GM12878 (cell line): ENCODE data around the gene MYL3. TPM values are rescaled to one million over a fixed set of nuclear protein-coding genes. Genes with fewer than 3 reads are reported as not detected.
A peak's percentile ranks its signal among the peaks of the same experiment; 100 is the strongest.

Source experiments
- ATAC-seq: fragments of 200-7000 bp; cut with Tn5 transposase; 3 replicates; pipeline ENCODE4 v1.9.1; 2020; ENCODE audit warnings: mild to moderate bottlenecking, moderate library complexity
- BruUV-seq: library from RNA; stranded (reverse); fragments of 400-500 nt; replicated peaks from 2 replicates; lab custom pipeline; 2021; lab: Mats Ljungman, UMichigan
- CTCF ChIA-PET: fragments of 300-600 bp; sonication (Branson Sonifier 250); formaldehyde crosslinking; extraction: SDS; loops from one replicate; lab custom pipeline; 2021; ENCODE audit warnings: inconsistent platforms; lab: Yijun Ruan, JAX
- POLR2A ChIA-PET: fragments of 350-600 bp; formaldehyde crosslinking; extraction: SDS; loops from one replicate; lab custom pipeline; 2021; ENCODE audit warnings: inconsistent platforms; lab: Charles Lee
- RAD21 ChIA-PET: fragments of 300-600 bp; sonication (Branson Sonifier 250); formaldehyde crosslinking; loops from one replicate; lab custom pipeline; 2023; ENCODE audit warnings: antibody characterized with exemption; ENCODE audit not compliant: unreplicated experiment; lab: Charles Lee
- SMC1A ChIA-PET: fragments of 300-600 bp; sonication (Branson Sonifier 250); formaldehyde crosslinking; loops from one replicate; lab custom pipeline; 2023; ENCODE audit not compliant: unreplicated experiment, uncharacterized antibody; lab: Charles Lee
- DNase-seq: peaks from one replicate; pipeline ENCODE4 v3.0.0-alpha.2; 2011; ENCODE audit warnings: low read depth, low spot score
- FAIRE-seq: peaks from 3 replicates; lab custom pipeline; 2011; peaks lifted over from hg19 to GRCh38; lab: Jason Lieb, UNC
- H2AFZ ChIP-seq: 2 replicates; pipeline ENCODE4 v1.6.0; 2011; ENCODE audit warnings: low read depth, low read length, control low read depth; ENCODE audit not compliant: control insufficient read depth
- H3K27ac ChIP-seq: 2 replicates; pipeline ENCODE4 v1.5.1; 2011; ENCODE audit warnings: control low read depth; ENCODE audit not compliant: control insufficient read depth, insufficient read depth
- H3K27me3 ChIP-seq, 2 experiments: replicated peaks in 1 of 2; 2 replicates each; pipeline versions ENCODE4 v1.6.0 to v1.6.1; 2011; ENCODE audit warnings: low read length in 1 of 2; ENCODE audit not compliant: control insufficient read depth in 2 of 2, insufficient read depth in 2 of 2
- H3K36me3 ChIP-seq, 2 experiments: 2 replicates each; pipeline ENCODE4 v1.5.1; 2011; ENCODE audit warnings: low read length in 1 of 2; ENCODE audit not compliant: control insufficient read depth in 2 of 2, insufficient read depth in 2 of 2
- H3K4me1 ChIP-seq: 2 replicates; pipeline ENCODE4 v1.6.1; 2011; ENCODE audit warnings: mild to moderate bottlenecking, low read length, moderate library complexity, mixed read lengths; ENCODE audit not compliant: control insufficient read depth, insufficient read depth
- H3K4me2 ChIP-seq: 2 replicates; pipeline ENCODE4 v1.6.0; 2011; ENCODE audit warnings: control low read depth; ENCODE audit not compliant: control insufficient read depth, insufficient read depth
- H3K4me3 ChIP-seq: fragments of 200-600 bp; sonication (generic); 2 replicates; pipeline ENCODE4 v1.5.1; 2016
- H3K79me2 ChIP-seq: 2 replicates; pipeline ENCODE4 v1.6.0; 2011; ENCODE audit warnings: low read length; ENCODE audit not compliant: control insufficient read depth, insufficient read depth
- H3K9ac ChIP-seq: 2 replicates; pipeline ENCODE4 v1.8.0; 2011; ENCODE audit warnings: low read length, control low read depth, mixed read lengths; ENCODE audit not compliant: control insufficient read depth, insufficient read depth
- H3K9me3 ChIP-seq: replicated peaks from 3 replicates; pipeline ENCODE4 v1.5.1; 2011; ENCODE audit warnings: mild to moderate bottlenecking, low read length; ENCODE audit not compliant: control insufficient read depth, insufficient read depth
- H4K20me1 ChIP-seq: 2 replicates; pipeline ENCODE4 v1.6.0; 2011; ENCODE audit not compliant: control insufficient read depth, insufficient read depth
- BACH1 ChIP-seq: fragments of 450-650 bp; IDR thresholded peaks from 2 replicates; pipeline ENCODE4 v1.6.1; 2017; ENCODE audit warnings: mild to moderate bottlenecking, borderline replicate concordance
- BHLHE40 ChIP-seq, 2 experiments: fragments of 450-650 bp in 1 of 2; IDR thresholded peaks; 2 replicates each; pipeline ENCODE4 v1.6.1; 2011 to 2017; ENCODE audit warnings: low read depth in 2 of 2, borderline replicate concordance in 1 of 2, improper control_type of control experiment in 1 of 2, low read length in 1 of 2, mild to moderate bottlenecking in 1 of 2
- DPF2 ChIP-seq: fragments of 450-650 bp; IDR thresholded peaks from 2 replicates; pipeline ENCODE4 v1.6.1; 2017; ENCODE audit warnings: mild to moderate bottlenecking
- E4F1 ChIP-seq: fragments of 450-650 bp; IDR thresholded peaks from 2 replicates; pipeline ENCODE4 v1.6.1; 2018; ENCODE audit warnings: borderline replicate concordance, mild to moderate bottlenecking; ENCODE audit not compliant: partially characterized antibody
- NR2F1 ChIP-seq: fragments of 450-650 bp; conservative IDR thresholded peaks from 2 replicates; pipeline ENCODE4 v1.6.1; 2017; ENCODE audit warnings: mild to moderate bottlenecking
- ZBED1 ChIP-seq: IDR thresholded peaks from 2 replicates; pipeline ENCODE4 v1.6.1; 2016; ENCODE audit warnings: borderline replicate concordance
- WGBS: methylation state at CpG from one replicate; pipeline ENCODE4 v1.1.6; 2016; ENCODE audit warnings: low lambda C conversion rate; ENCODE audit not compliant: insufficient replicate concordance, insufficient coverage; ENCODE audit errors: missing lambda C conversion rate; 5-methylcytosine and 5-hydroxymethylcytosine counted together
- in situ Hi-C: fragments of 300-500 bp; cut with MboI; formaldehyde crosslinking; loops from 9 replicates; pipeline ENCODE4 v1.14.3; 2018; ENCODE audit warnings: mixed read lengths
- intact Hi-C: fragments of 100-400 bp; cut with micrococcal nuclease; formaldehyde crosslinking; loops from one replicate; pipeline ENCODE4 v1.14.2; 2022; ENCODE audit not compliant: unreplicated experiment
- polyA plus RNA-seq, 11 experiments: library from polyadenylated mRNA; depleted of rRNA in 4 of 11; unstranded in 6 of 11; stranded (reverse) in 5 of 11; fragments of >200 nt; fragmentation: Nextera tagmentation in 4 of 11; fragmentation: Illumina TruSeq in 1 of 11; extraction: Ambion mirVana in 4 of 11; extraction: Trizol in 1 of 11; gene quantifications; 1 replicate in 1 of 11; 2 replicates in 10 of 11; pipeline versions ENCODE4 v1.2.1 to v1.2.3, GENCODE V29; 2011 to 2016; ENCODE audit warnings: inconsistent platforms in 2 of 11, missing spikeins in 2 of 11, low read depth in 1 of 11
- total RNA-seq, 4 experiments: library from RNA; depleted of rRNA in 3 of 4; stranded (reverse); fragments of >200 nt in 3 of 4; fragmentation: Illumina TruSeq in 1 of 4; extraction: Trizol in 1 of 4; gene quantifications; 2 replicates each; pipeline versions ENCODE4 v1.2.1 to v1.2.3, GENCODE V29; 2013 to 2021

The MYL3 gene
- total and polyA plus RNA-seq, 10 of the 15 experiments (the other 5 are each of a cell fraction or from before 2014, with no cell fraction given) = 0.40 TPM; not detected in 9

DNA sequence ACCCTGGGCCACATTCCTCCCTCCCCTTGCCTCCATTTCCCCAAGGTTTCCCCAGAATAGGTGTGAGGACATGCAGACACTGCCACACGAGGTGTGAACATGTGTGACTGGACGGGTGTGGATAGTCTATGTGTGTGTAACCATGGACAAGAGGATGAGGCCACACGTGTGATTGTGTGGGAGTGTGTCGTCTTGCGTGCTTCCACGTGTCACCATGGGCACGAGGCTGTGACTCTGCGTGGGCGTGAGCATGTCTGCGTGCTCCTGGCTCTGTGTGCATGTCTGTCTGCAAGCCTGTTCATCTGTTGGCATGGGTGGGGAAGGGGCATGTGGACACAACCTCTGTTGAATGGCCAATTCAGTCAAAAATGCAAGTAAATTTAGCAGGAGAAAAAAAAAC, 6.2 kb upstream of the MYL3 start:
- BruUV-seq = no TSS peak
- FAIRE-seq (no peak), DNase-seq (no peak), ATAC-seq (no peak)
- RAD21 ChIA-PET = interaction anchor here (1.2 kb wide), 1 partner anchor 40 kb away, joined by 3 read pairs; no protein-coding TSS in a partner anchor
- Histone ChIP-seq H3K9me3 (no peaks in the 10 kb centered on the region), H3K36me3 (no peaks in the 10 kb centered on the region), H3K4me2 (no peak overlapping the region), H3K9ac (no peak overlapping the region), H3K4me1 (peaks cover 5% of the 10 kb centered on the region), H3K27me3 (no peaks in the 10 kb centered on the region; a peak in 1 of 4 replicates), H4K20me1 (no peaks in the 10 kb centered on the region), H3K79me2 (no peaks in the 10 kb centered on the region), H2AFZ (no peak overlapping the region), H3K27ac (no peak overlapping the region), H3K4me3 (no peak overlapping the region)
- SMC1A ChIA-PET = interaction anchor here (3.7 kb wide), 1 partner anchor 26 kb away, joined by 16 read pairs; no protein-coding TSS in a partner anchor
- WGBS = 10% methylated on average over 10 of the region's 10 CpGs
- intact Hi-C loops = no loop called here
- CTCF ChIA-PET = interaction anchor here (1.2 to 4.1 kb wide), 3 partner anchors 20 to 40 kb away, joined by 3 to 35 read pairs (median 5); no protein-coding TSS in a partner anchor
- in situ Hi-C loops = no loop called here
- POLR2A ChIA-PET = no interaction called here
- no peak for TF ChIP-seq E4F1
- TF ChIP-seq DPF2 = 0 out of 2 replicates have a peak, but pooled peaks have one; percentile 24
- peak; percentile 33; the same call in 1 of the 2 replicates for TF ChIP-seq BACH1
- no peak for TF ChIP-seq NR2F1
- TF ChIP-seq BHLHE40 (IDR thresholded peaks at IDR 0.05; ENCODE audit: borderline replicate concordance in 1 of 2, low read depth in 2 of 2, low read length in 1 of 2) = peak; percentile 57 to 83; a peak in 3 of 4 replicates
- TF ChIP-seq ZBED1 = no peak
